ENCODE measurements around the gene SH2D1B.

Gene SH2D1B

GRCh38 chr1:162398999-162399580, 12.8 kb downstream of the SH2D1B start:
- no peak for DNase-seq

- no peak for DNase-seq
Measured at GRCh38 chr1:162397943-162398560, 13.9 kb downstream of the SH2D1B start.

GRCh38 chr1:162397039-162397448, 14.9 kb downstream of the SH2D1B start:
- DNase-seq = no peak

GRCh38 chr1:162396201-162396906, 15.6 kb downstream of the SH2D1B start:
- no peak for DNase-seq

GRCh38 chr1:162391790-162392563, 20.0 kb downstream of the SH2D1B start:
- DNase-seq = peak; percentile 57

- no peak for DNase-seq
Measured at GRCh38 chr1:162390396-162391185, 21.3 kb downstream of the SH2D1B start.

DNA sequence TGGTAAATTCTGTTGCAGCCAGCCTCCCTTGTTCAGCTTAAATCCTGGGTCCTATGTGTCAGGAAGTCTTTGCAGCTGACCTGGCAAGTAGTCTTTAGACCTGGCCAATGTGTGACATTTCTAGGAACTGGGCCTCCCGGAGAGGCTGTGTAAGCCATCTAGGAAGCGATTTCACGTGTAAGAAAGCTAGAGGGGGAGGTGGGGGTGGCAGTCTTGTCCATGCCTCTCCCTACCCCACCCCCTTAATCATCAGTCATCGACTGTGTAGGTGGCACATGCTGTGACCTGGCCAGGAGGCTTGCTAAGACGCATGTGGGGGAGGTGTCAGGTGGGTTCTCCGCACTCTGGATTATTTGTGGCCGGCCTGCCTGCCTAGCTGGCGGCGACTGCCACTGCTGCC, 22.0 kb downstream of the SH2D1B start:
- DNase-seq = no peak

GRCh38 chr1:162389021-162389818, 22.7 kb downstream of the SH2D1B start:
- no peak for DNase-seq

DNA sequence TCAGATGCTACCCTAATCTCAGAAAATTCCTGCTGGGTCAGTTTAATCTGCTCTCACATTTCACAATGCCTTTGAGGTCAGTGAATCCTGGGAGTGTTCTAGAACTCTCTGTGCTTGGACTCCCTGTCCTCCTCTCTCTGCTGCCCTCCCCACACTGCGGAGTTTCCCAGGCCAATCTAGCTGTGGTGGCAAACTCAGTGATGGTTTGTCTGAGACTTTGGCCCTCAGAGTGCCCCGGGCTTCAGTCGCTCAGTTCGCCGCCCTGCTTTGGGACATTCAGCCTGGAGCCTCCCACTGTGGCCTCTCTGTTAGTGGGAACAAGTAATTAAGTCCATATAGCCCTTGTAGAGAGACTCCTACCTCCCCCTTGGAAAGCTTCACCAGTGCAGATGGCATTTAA, 23.3 kb downstream of the SH2D1B start:
- DNase-seq = no peak

DNA sequence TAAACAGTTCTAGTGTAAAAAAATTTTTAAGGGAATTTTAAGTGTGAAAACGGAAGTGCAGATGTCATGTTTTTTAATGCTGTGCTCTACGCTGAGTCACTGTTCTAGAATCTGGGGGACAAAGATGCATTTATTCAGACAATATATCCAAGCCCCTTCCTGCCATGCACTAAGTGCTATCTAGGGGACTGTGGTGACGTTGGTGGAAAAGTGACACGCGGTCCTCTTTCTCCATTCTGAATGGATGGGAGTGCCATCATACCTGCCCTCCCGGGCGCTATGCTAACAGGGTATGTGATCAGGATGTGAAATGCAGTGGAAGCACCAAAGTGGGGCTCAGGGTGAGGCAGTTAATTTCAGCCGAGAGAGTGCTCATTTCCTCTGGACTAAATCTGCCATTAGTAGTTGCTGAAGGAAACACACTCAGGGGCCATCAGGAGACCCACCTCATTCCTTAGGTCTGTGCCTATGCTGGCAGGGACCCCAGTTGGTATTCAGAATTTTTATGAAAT, 23.8 kb downstream of the SH2D1B start:
- no peak for DNase-seq

GRCh38 chr1:162387226-162388082, 24.5 kb downstream of the SH2D1B start:
- no peak for DNase-seq

GRCh38 chr1:162386292-162387225, 25.4 kb downstream of the SH2D1B start:
- no peak for DNase-seq

- no peak for DNase-seq
Measured at GRCh38 chr1:162385702-162386101, 26.2 kb downstream of the SH2D1B start.

- no peak for DNase-seq
Measured at GRCh38 chr1:162385280-162385623, 26.7 kb downstream of the SH2D1B start.

DNA sequence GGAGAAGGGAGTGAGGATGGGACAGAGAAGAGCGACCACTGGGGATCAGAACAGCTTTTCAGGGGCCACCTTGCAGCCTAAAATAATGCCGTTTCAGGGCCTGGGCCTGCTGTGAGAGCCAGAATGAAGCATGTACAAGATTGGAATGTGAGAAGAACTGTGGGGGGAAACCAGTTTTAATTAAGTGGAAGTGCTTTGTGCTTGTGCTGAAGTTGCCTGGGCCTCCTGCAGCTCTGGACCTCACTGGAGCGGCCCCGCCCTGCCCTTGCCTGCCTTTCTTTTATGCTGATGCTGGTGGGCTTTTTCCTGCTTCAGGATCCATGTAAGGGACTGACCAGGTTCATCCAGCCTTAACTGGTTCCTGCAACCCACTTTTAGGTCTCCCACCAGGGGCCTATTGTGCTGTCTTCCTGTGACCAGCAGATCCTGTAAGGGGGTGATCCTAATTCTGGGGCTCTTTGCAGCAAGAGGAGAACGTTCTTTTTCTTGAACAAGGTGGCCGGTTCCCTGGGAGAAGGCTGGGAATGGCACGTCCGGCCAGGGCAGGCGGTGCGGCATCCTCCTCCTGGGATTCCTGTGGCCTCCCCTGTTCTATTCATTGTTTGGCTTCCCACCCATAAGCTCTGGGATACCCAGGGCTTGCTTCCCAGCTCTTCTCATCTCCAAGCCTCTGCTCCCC, 27.2 kb downstream of the SH2D1B start:
- no peak for DNase-seq

- DNase-seq = no peak
Measured at GRCh38 chr1:162384116-162384515, 27.8 kb downstream of the SH2D1B start.

DNA sequence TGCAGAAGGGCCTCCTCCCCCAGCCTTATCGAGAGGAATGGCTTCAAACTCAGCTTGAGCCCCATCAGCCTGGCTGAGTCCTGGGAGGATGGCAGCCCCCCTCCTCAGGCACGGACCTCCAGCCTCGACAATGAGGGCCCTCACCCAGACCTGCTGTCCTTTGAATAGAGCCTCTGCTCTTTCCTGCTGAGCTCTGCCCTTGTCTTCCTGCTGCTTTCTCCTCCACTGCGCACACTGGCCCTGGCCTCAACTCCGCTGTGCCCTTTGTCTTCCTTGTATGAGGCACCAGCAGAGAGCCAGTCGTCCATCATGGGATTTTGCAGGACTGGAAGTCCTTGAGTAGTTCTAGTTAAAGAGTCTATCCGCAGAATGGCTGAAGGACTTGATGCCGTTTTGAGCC, 28.4 kb downstream of the SH2D1B start:
- no peak for DNase-seq

DNA sequence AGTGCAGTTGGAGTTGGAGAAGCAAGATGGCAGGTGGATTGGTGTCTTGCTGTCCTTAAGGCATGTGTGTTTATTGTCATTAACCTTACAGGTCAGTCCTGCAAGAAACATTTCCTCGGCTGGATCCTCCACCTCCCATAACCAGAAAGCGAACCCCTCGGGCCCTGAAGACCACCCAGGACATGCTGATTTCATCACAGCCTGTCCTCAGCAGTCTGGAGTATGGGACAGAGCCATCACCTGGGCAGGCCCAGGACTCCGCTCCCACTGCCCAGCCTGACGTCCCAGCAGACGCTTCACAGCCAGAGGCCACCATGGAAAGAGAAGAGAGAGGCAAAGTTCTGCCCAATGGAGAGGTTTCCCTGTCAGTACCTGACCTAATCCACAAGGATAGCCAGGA, 28.8 kb downstream of the SH2D1B start:
- DNase-seq = no peak

All from fibroblast of skin of back (primary cell).